Astrocyte (in vitro differentiated cells and primary cell): ENCODE data around the gene FOXJ2. TPM values are rescaled to one million over a fixed set of nuclear protein-coding genes. Genes with fewer than 3 reads are reported as not detected.
"Not testable (repeated sequence)": the region's sequence is repeated elsewhere in the genome, so short reads cannot be mapped to it uniquely, and the experiment has no call there.

Experiments used
- DNase-seq: peaks from one replicate; pipeline ENCODE4 v3.0.0-alpha.2; 2010; ENCODE audit warnings: low read depth
- FAIRE-seq: peaks from 2 replicates; lab custom pipeline; 2011; peaks lifted over from hg19 to GRCh38; lab: Jason Lieb, UNC
- H2AFZ ChIP-seq: 2 replicates; pipeline ENCODE4 v1.6.0; 2012; ENCODE audit warnings: low read depth, low read length, inconsistent platforms
- H3K27ac ChIP-seq: 2 replicates; pipeline ENCODE4 v1.5.1; 2011; ENCODE audit warnings: low read depth, low read length, inconsistent platforms
- H3K27me3 ChIP-seq: 2 replicates; pipeline ENCODE4 v1.6.0; 2011; ENCODE audit warnings: low read length, inconsistent platforms; ENCODE audit not compliant: insufficient read depth
- H3K36me3 ChIP-seq: 2 replicates; pipeline ENCODE4 v1.5.1; 2011; ENCODE audit warnings: low read length, inconsistent platforms; ENCODE audit not compliant: insufficient read depth
- H3K4me1 ChIP-seq: 2 replicates; pipeline ENCODE4 v1.5.1; 2011; ENCODE audit warnings: low read length, inconsistent platforms; ENCODE audit not compliant: insufficient read depth
- H3K4me2 ChIP-seq: 2 replicates; pipeline ENCODE4 v1.6.0; 2012; ENCODE audit warnings: low read length, inconsistent platforms
- H3K4me3 ChIP-seq: 2 replicates; pipeline ENCODE4 v1.5.1; 2011; ENCODE audit warnings: low read depth, mild to moderate bottlenecking, low read length, inconsistent platforms; ENCODE audit not compliant: insufficient read depth
- H3K79me2 ChIP-seq: 2 replicates; pipeline ENCODE4 v1.6.0; 2012; ENCODE audit warnings: mild to moderate bottlenecking, low read length, inconsistent platforms; ENCODE audit not compliant: insufficient read depth
- H3K9ac ChIP-seq: 2 replicates; pipeline ENCODE4 v1.6.0; 2012; ENCODE audit warnings: mild to moderate bottlenecking, low read length, inconsistent platforms
- H3K9me3 ChIP-seq: 2 replicates; pipeline ENCODE4 v1.5.1; 2012; ENCODE audit warnings: low read depth, mild to moderate bottlenecking, low read length, inconsistent platforms; ENCODE audit not compliant: insufficient read depth
- H4K20me1 ChIP-seq: 2 replicates; pipeline ENCODE4 v1.6.0; 2012; ENCODE audit warnings: low read length, inconsistent platforms; ENCODE audit not compliant: insufficient read depth
- H3K27ac Mint-ChIP-seq: one replicate; pipeline ENCODE4 v1.8.0; 2021; ENCODE audit warnings: mild to moderate bottlenecking, mixed read lengths; ENCODE audit not compliant: unreplicated experiment
- H3K27me3 Mint-ChIP-seq: one replicate; pipeline ENCODE4 v1.8.0; 2021; ENCODE audit warnings: low read depth, mixed read lengths; ENCODE audit not compliant: unreplicated experiment
- H3K36me3 Mint-ChIP-seq: one replicate; pipeline ENCODE4 v1.8.0; 2021; ENCODE audit warnings: low read depth, mixed read lengths; ENCODE audit not compliant: unreplicated experiment
- H3K4me1 Mint-ChIP-seq: one replicate; pipeline ENCODE4 v1.8.0; 2021; ENCODE audit warnings: low read depth, mixed read lengths; ENCODE audit not compliant: unreplicated experiment
- H3K4me3 Mint-ChIP-seq: one replicate; pipeline ENCODE4 v1.8.0; 2021; ENCODE audit warnings: mild to moderate bottlenecking, moderate library complexity, mixed read lengths; ENCODE audit not compliant: unreplicated experiment
- H3K9me3 Mint-ChIP-seq: one replicate; pipeline ENCODE4 v1.8.0; 2021; ENCODE audit warnings: mild to moderate bottlenecking, mixed read lengths; ENCODE audit not compliant: unreplicated experiment
- CTCF ChIP-seq: IDR thresholded peaks from 2 replicates; pipeline ENCODE4 v1.5.1; 2011; ENCODE audit warnings: low read depth, mild to moderate bottlenecking, inconsistent platforms, low read length, moderate library complexity; ENCODE audit not compliant: insufficient read depth
- EZH2 ChIP-seq: IDR thresholded peaks from 2 replicates; pipeline ENCODE4 v1.6.1; 2012; ENCODE audit warnings: mild to moderate bottlenecking, low read length, inconsistent platforms; ENCODE audit not compliant: insufficient read depth
- total RNA-seq: library from RNA; stranded (reverse); gene quantifications from 2 replicates; pipeline ENCODE4 v1.2.1, GENCODE V29; 2021

FOXJ2 gene
- total RNA-seq, 1 donor from 2014 or later: 16.0 TPM

GRCh38 chr12:8064131-8064530 lies 31.6 kb downstream of the FOXJ2 start:
- peaks cover 10% of the 10 kb centered on the region for H3K4me1 Mint-ChIP-seq
- FAIRE-seq: no peak
- peaks cover 6% of the 10 kb centered on the region for H3K4me1 ChIP-seq

GRCh38 chr12:8065991-8066594 lies 33.6 kb downstream of the FOXJ2 start, which contains the start of gene C3AR1:
Gene C3AR1, minus strand, starts transcription at chr12:8066359. Its CDS starts 6,174 bp downstream, at chr12:8060185.
- Mint-ChIP-seq H3K27me3 (no peaks in the 10 kb centered on the region), H3K4me1 (peaks cover 10% of the 10 kb centered on the region), H3K4me3 (peak within 1 kb of the TSS; percentile 79), H3K36me3 (no peaks in the 10 kb centered on the region), H3K9me3 (no peaks in the 10 kb centered on the region), H3K27ac (peak within 1 kb of the TSS; percentile 97)
- Histone ChIP-seq H4K20me1 (no peaks in the 10 kb centered on the region), H3K9me3 (no peaks in the 10 kb centered on the region), H3K4me1 (peaks cover 6% of the 10 kb centered on the region), H3K36me3 (no peaks in the 10 kb centered on the region), H3K4me2 (peak within 1 kb of the TSS; percentile 75), H3K4me3 (no peak within 1 kb of the TSS), H3K27me3 (no peaks in the 10 kb centered on the region), H3K79me2 (no peaks in the 10 kb centered on the region), H3K27ac (no peak within 1 kb of the TSS), H3K9ac (peak within 1 kb of the TSS; percentile 30), H2AFZ (peak within 1 kb of the TSS; percentile 28)
- TF ChIP-seq EZH2: no peak
- no peak for TF ChIP-seq CTCF
- FAIRE-seq (peak; percentile 68), DNase-seq (peak; percentile 76)

More at GRCh38 chr12:8064131-8064530, 31.6 kb downstream of the FOXJ2 start:
- Histone ChIP-seq H3K27me3 (no peaks in the 10 kb centered on the region), H3K79me2 (no peaks in the 10 kb centered on the region), H3K36me3 (no peaks in the 10 kb centered on the region), H4K20me1 (no peaks in the 10 kb centered on the region), H3K27ac (no peak overlapping the region), H3K9me3 (no peaks in the 10 kb centered on the region), H3K4me2 (no peak overlapping the region), H3K9ac (no peak overlapping the region), H3K4me3 (no peak overlapping the region), H2AFZ (no peak overlapping the region)
- no peaks in the 10 kb centered on the region for H3K9me3 Mint-ChIP-seq
- no peak for DNase-seq
- TF ChIP-seq EZH2 (no peak), CTCF (no peak)
- no peak overlapping the region for H3K4me3 Mint-ChIP-seq
- no peaks in the 10 kb centered on the region for H3K27me3 Mint-ChIP-seq
- H3K27ac Mint-ChIP-seq: no peak overlapping the region
- peaks cover 5% of the 10 kb centered on the region for H3K36me3 Mint-ChIP-seq

GRCh38 chr12:8069582-8069981 lies 37.1 kb downstream of the FOXJ2 start:
- Mint-ChIP-seq H3K9me3 (no peaks in the 10 kb centered on the region), H3K36me3 (no peaks in the 10 kb centered on the region), H3K27ac (no peak overlapping the region), H3K27me3 (no peaks in the 10 kb centered on the region), H3K4me1 (peaks cover 10% of the 10 kb centered on the region), H3K4me3 (no peak overlapping the region)
- H3K4me2 ChIP-seq: no peak overlapping the region
- H3K9me3 ChIP-seq: no peaks in the 10 kb centered on the region
- no peaks in the 10 kb centered on the region for H3K79me2 ChIP-seq
- H4K20me1 ChIP-seq: no peaks in the 10 kb centered on the region
- no peak for FAIRE-seq
- no peak for TF ChIP-seq CTCF
- no peak for TF ChIP-seq EZH2
- H3K4me1 ChIP-seq: peaks cover 6% of the 10 kb centered on the region
- H2AFZ ChIP-seq: no peak overlapping the region
- no peak for DNase-seq
- no peaks in the 10 kb centered on the region for H3K27me3 ChIP-seq
- no peaks in the 10 kb centered on the region for H3K36me3 ChIP-seq
- no peak overlapping the region for H3K4me3 ChIP-seq
- H3K9ac ChIP-seq: no peak overlapping the region
- H3K27ac ChIP-seq: no peak overlapping the region

- H3K9me3 ChIP-seq, H3K27me3 Mint-ChIP-seq, H3K4me3 Mint-ChIP-seq, FAIRE-seq, H2AFZ ChIP-seq, H3K9ac ChIP-seq, H3K27ac Mint-ChIP-seq, H3K79me2 ChIP-seq, H4K20me1 ChIP-seq, H3K4me1 Mint-ChIP-seq, H3K27me3 ChIP-seq, H3K36me3 Mint-ChIP-seq, H3K4me3 ChIP-seq, H3K9me3 Mint-ChIP-seq, DNase-seq, H3K36me3 ChIP-seq, H3K27ac ChIP-seq, H3K4me2 ChIP-seq, H3K4me1 ChIP-seq: not testable (repeated sequence)
Measured at GRCh38 chr12:8071820-8072219, 39.3 kb downstream of the FOXJ2 start.
